HG03457 (cell line): ENCODE results near the gene DDAH2.
"Not testable (repeated sequence)": the region's sequence is repeated elsewhere in the genome, so short reads cannot be mapped to it uniquely, and the experiment has no call there.

ENCODE experiments used
- ATAC-seq: cut with Tn5 transposase; IDR thresholded peaks from one replicate; pipeline ENCODE4 v1.9.1; 2021; ENCODE audit warnings: moderate number of reproducible peaks; ENCODE audit not compliant: unreplicated experiment

Gene DDAH2

GRCh38 chr6:31715022-31715958, 13.8 kb downstream of the DDAH2 start, which contains the start of gene LY6G6D:
Gene LY6G6D, plus strand, starts transcription at chr6:31715348. Its CDS starts 8 bp downstream, at chr6:31715356.
- no peak for ATAC-seq

- ATAC-seq, result no peak
Measured at GRCh38 chr6:31713991-31714684, 15.0 kb downstream of the DDAH2 start.

GRCh38 chr6:31713465-31713864, 15.6 kb downstream of the DDAH2 start:
- ATAC-seq, result no peak

- ATAC-seq, result no peak
Measured at GRCh38 chr6:31712296-31712695, 16.8 kb downstream of the DDAH2 start.

- no peak for ATAC-seq
Measured at GRCh38 chr6:31711233-31711632, 17.9 kb downstream of the DDAH2 start.

- no peak for ATAC-seq
Measured at GRCh38 chr6:31710523-31711219, 18.4 kb downstream of the DDAH2 start.

GRCh38 chr6:31709157-31709556, 19.9 kb downstream of the DDAH2 start:
- not testable (repeated sequence) for ATAC-seq

GRCh38 chr6:31708224-31708623, 20.9 kb downstream of the DDAH2 start:
- no peak for ATAC-seq

GRCh38 chr6:31707701-31708100, 21.4 kb downstream of the DDAH2 start:
- no peak for ATAC-seq

GRCh38 chr6:31706599-31706998, 22.5 kb downstream of the DDAH2 start, which contains the start of gene LY6G6F:
Gene LY6G6F, plus strand, starts transcription at chr6:31706866. Its CDS starts 41 bp downstream, at chr6:31706907.
- ATAC-seq, result no peak

- no peak for ATAC-seq
Measured at GRCh38 chr6:31705931-31706330, 23.2 kb downstream of the DDAH2 start.

- ATAC-seq, result no peak
Measured at GRCh38 chr6:31702819-31703716, 26.0 kb downstream of the DDAH2 start, which contains the start of gene ABHD16A. Gene ABHD16A, minus strand, starts transcription at chr6:31703324. Its CDS starts 43 bp downstream, at chr6:31703281.

GRCh38 chr6:31702405-31702818, 26.7 kb downstream of the DDAH2 start:
- ATAC-seq, result no peak

GRCh38 chr6:31701666-31702404, 27.3 kb downstream of the DDAH2 start:
- no peak for ATAC-seq

- ATAC-seq, result no peak
Measured at GRCh38 chr6:31700740-31701401, 28.2 kb downstream of the DDAH2 start.

GRCh38 chr6:31697555-31697954, 31.5 kb downstream of the DDAH2 start:
- ATAC-seq, result no peak

GRCh38 chr6:31693535-31693934, 35.6 kb downstream of the DDAH2 start:
- ATAC-seq, result no peak

- no peak for ATAC-seq
Measured at GRCh38 chr6:31692886-31693285, 36.2 kb downstream of the DDAH2 start.

- ATAC-seq, result no peak
Measured at GRCh38 chr6:31692353-31692752, 36.7 kb downstream of the DDAH2 start.
